HG03460 (cell line): ENCODE data around the gene SLC22A4.

Experiments
- ATAC-seq: cut with Tn5 transposase; IDR thresholded peaks from one replicate; pipeline ENCODE4 v1.9.1; 2021; ENCODE audit not compliant: unreplicated experiment

Gene SLC22A4

DNA sequence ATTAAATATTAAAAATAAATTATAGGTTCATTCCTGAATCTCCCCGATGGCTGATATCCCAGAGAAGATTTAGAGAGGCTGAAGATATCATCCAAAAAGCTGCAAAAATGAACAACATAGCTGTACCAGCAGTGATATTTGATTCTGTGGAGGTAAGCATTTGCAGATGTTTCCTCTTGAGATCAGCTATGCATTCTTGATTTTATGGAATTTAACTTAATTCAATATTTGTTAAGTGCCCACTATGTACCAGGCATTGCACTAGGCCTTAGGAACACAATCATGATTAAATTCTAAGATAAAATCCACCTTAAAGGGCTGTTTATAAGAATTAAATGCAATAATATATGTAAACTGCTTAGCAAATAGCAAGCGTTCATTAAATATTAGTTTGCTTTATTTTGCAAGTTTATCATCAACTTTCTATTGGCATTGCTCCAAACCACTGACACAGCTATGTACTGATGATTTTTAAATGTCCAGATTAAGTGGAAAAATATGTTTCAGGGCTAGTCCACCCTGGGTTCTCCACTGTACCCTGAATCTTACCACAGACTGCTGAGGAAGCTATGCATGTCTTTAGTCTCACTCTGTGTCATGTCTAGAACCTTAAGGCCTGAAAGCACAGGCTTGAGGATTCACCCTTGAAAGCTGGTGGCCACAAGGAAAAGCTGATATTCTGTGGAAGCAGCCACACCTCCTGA is 33.2 kb downstream of the SLC22A4 start:
- no peak for ATAC-seq

DNA sequence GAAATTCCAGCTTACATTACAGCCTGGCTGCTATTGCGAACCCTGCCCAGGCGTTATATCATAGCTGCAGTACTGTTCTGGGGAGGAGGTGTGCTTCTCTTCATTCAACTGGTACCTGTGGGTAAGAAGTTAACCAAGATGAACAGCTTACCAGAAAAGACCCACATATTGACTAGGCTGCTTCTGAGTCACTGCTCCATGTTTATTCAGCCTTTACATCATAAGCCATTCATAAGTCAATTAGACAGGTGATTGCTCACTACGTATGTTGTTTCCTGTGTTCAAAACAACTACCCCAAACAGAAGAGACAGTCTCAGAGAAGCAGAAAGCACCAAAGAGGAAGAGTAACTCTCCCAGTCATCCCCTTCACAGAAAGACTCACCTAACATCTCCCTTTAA is 40.6 kb downstream of the SLC22A4 start:
- no peak for ATAC-seq

DNA sequence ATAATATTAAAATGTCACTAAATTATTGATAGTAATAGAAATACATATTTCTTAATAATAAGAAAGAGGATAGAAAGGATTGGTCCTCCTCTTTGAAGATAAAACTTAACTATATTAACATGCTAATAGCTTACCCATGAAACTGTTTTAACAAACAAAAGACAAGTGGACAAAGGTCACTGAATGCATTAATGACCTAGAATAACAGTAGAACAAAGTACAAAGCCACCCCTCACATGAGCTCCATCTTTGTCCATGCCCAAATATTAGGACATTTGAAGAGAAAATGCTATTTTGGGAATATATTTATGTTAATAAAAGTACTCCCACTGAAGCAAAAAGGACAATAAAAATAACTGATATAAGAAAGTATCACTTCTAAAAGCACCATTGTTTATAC is 41.2 kb downstream of the SLC22A4 start:
- ATAC-seq = no peak

DNA sequence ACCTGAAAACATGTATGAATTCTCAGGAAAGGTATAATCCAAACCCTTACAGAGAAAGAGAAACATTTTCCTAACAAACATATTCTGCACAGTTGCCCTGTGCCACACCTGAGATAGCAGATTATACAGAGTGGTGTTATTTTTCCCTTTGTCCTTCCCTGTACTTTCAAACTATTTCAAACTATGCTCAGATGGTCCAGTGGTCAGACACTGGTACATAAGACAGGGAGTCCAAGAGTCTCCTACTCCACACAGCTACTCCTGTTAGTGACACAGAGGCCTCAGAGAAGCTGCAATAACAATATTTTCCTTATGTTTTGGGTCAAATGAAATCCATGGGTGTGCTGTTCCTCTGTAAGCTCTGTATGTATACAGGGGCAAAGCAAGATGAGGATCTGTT is 45.3 kb downstream of the SLC22A4 start:
- ATAC-seq = no peak

- no peak for ATAC-seq
Observed at GRCh38 chr5:132342291-132343180, 48.3 kb downstream of the SLC22A4 start.

DNA sequence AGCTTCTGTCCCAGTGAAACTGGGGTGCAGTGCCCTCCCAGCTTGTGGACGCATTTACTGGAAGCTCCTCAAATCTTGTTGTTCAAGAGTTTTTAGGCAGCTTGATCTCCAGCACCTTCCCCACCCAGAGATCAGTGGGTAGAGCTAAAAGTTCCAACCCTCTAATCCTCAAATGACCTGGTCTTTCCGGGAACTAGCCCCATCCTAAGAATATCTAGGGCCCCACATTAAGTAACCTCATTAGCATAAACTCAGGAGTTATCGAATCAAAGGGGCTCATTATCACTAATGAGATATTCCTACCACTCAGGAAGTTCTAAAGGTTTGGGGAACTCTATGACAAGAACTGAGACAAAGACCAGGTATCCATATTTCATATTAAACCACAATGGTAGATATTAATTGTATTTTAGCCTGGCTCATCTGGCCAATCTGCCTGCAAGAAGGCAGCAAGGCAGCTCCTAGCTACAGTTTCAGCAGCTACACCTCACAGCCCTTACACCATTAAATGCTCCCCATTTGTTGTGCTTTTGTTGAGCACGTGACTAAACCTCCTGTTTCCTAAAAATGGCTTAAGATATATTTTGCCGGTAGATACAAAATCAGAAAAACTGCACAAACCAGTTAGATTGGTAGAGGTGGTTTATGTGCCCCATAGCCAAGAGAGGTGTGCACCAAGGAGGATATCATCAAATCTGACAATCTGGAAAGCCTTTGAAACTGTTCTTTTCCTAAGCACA is 50.8 kb downstream of the SLC22A4 start:
- no peak for ATAC-seq

DNA sequence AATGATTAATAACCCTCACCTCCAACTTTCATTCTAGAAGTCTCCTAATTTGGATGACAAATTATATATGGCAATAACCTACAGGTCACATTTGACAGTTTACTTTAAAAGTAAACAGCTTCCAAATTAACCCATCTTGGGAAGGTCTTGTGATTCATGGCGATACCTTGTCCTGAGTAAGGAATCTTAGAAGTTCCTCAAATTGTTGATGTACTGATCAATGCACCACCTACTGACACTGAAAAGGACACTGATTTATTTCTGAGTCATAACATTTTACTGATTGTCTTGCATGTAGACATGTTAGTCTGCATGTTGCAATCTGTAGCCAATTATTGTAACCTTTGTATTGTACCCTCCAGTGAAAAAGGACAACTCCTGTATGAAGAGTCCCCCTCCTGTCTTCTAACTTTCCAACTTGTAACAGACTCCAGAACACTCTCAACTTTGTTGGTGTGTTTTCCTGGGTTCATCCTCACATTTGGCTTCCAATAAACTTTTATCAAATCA is 59.3 kb downstream of the SLC22A4 start:
- no peak for ATAC-seq

DNA sequence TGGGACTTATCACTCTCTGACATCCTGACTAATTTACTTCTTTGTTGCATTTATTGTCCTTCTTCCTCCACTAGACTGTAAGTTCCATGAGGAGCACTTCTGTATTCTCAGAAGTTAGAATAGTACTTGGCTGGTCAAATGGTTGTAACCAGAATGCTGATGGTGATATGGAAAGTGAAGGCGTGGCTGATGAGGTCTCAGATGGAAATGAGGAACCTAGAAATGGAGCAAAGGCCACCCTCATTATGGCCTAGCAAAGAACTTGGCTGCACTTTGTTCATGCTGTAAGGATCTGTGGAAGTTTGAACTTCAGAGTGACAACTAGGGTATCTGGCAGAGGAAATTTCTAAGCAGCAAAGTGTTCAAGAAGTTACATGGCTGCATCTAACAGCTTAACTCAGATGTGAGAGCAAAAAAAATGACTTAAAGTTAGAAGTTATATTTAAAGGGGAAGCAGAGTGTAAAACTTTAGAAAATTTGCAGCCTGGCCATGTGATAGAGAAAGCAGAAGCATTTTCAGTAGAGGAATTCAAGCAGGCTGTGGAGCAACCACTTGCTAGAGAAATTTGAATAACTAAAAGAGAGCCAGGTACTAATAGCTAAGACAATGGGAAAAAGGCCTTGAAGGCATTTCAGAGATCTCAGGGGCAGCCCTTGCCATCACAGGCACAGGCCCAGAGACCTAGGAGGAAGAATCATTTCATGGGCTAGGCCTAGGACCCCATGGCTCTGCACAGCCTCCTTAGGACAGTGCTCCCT is 60.4 kb downstream of the SLC22A4 start:
- ATAC-seq = no peak

DNA sequence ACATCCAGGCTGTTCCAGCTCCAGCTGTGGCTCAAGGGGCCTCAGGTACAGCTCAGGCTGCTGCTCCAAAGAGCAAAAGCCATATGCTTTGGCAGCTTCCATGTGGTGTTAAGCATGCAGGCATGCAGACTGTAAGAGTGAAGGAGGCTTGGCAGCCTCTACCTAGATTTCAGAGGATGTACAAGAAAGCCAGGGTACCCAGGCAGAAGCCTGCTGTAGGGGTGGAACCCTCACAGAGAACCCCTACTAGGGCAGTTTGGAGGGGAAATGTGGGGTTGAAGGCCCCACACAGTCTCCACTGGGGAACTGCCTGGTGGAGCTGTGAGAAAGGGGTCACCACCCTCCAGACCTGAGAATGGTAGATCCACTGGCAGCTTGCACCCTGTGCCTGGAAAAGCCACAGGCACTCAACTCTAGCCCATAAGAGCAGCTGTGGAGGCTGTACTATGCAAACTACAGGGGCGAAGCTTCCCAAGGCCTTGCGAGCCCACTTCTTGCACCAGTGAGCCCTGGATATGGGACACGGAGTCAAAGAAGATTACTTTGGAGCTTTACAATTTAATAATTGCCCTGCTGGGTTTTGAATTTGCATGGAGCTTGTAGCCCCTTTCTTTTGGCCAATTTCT is 61.1 kb downstream of the SLC22A4 start:
- no peak for ATAC-seq

GRCh38 chr5:132358775-132359174 is 64.6 kb downstream of the SLC22A4 start:
- no peak for ATAC-seq

DNA sequence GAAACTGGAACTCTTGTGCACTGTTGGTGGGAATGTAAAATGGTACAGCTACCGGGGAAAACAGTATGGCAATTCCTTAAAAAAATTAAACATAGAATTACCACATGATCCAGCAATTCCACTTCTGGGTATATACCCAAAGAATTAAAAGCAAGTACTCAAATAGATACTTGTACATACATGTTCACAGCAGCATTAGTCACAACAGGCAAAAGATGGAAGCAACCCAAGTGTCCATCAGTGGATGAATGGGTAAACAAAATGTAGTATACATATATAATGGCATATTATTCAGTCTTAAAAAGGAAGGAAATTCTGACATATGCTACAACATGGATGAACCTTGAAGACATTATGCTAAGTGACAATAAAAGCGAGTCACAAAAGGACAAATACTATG is 67.9 kb downstream of the SLC22A4 start:
- no peak for ATAC-seq

DNA sequence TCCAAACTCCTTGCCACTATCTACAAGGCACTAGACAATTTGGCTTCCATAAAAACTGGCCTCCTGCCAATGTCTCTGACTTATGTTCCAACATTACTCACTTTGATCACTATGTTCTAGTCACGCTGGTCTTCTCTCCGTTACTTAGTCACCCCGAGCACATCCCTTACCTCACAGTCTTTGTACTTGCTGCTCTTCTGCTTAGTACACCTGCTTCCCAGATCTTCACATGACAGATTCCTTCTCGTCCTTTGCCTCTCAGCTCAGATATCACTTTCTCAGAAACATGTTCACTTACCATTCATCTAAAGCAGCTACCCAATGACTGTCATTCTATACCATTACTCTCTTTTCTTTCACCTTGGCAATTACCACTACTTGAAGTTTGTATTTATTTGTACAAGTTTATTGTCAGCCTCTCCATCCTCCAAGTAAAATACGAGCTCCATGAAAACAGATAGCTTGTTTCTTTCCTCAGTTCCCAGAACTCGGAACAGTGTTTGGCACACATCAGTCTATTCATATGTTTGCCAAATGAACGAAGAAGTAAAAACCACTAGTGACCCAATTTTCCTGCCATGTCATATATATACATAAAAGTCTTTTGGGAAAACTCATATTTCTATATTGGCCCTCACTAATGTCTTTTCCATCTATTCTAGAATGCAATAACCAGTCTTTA is 69.4 kb downstream of the SLC22A4 start:
- ATAC-seq = no peak

- no peak for ATAC-seq
Observed at GRCh38 chr5:132364319-132364718, 70.1 kb downstream of the SLC22A4 start.

GRCh38 chr5:132365213-132365612 is 71.0 kb downstream of the SLC22A4 start:
- no peak for ATAC-seq

DNA sequence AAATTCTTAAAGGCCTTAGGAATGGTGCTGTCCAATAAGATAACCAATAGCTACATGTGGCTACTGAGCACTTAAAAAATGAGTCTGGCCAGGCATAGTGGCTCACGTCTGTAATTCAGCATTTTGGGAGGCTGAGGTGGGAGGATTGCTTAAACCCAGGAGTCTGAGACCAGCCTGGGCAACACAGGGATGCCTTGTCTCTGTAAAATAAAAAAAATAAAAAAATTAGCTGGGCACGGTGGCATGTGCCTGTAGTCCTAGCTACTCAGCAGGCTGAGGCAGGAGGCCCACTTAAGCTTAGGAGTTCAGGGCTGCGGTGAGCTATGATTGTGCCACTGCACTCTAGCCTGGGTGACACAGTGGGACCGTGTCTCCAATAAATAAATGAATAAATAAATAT is 74.0 kb downstream of the SLC22A4 start:
- ATAC-seq = no peak

DNA sequence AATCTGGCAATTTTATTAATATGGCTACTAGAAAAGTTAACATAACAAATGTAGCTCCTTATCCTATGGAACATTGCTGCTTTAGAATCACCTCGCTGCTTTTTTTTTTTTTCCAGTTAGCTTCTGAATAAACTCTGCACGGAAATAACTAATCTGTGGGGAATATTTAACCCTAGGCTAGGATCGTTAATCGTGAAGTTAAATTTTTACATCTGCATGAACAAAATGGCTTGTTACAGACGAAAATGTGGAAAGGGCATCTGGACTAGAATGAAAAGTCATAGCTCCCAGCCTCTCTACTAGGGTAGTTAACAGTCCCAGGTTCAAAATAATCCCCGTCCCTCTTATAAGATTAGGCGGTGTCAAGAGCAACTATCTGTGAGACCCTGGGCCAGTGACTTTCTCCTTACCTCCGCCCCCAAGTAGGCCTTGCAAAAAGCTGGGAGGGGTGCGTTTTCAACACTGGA is 74.8 kb downstream of the SLC22A4 start:
- peak; percentile 2 for ATAC-seq

DNA sequence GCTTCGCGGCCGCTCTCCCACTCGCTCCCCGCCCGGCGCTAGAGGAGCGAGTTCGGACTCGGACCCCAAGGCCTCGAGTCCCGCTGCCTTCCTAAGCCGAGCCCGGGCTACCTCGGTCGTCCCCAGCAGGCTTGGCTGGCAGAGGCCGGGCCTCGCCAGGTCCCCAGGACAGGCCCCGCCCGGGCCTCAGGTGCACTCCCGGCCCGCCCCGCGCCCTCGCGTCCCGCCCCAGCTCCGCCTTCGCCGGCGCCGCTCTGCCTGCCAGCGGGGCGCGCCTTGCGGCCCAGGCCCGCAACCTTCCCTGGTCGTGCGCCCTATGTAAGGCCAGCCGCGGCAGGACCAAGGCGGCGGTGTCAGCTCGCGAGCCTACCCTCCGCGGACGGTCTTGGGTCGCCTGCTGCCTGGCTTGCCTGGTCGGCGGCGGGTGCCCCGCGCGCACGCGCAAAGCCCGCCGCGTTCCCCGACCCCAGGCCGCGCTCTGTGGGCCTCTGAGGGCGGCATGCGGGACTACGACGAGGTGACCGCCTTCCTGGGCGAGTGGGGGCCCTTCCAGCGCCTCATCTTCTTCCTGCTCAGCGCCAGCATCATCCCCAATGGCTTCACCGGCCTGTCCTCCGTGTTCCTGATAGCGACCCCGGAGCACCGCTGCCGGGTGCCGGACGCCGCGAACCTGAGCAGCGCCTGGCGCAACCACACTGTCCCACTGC is 75.4 kb downstream of the SLC22A4 start, which contains the start of gene SLC22A5:
TSS of gene SLC22A5 (plus strand) at position 237 of the 707 bp plus-strand sequence. CDS start at position 500, 263 bp downstream.
- peak; percentile 83 for ATAC-seq

GRCh38 chr5:132370181-132370970 is 76.2 kb downstream of the SLC22A4 start:
- ATAC-seq = no peak
